Immature natural killer cell (primary cell): ENCODE measurements around the gene CRHR2. TPM values are rescaled to one million over a fixed set of nuclear protein-coding genes. Genes with fewer than 3 reads are reported as not detected.

ENCODE experiments used
- DNase-seq, 3 donors: peaks; one replicate each; pipeline ENCODE4 v3.0.0; 2022; ENCODE audit warnings: mixed read lengths in 1 of 3
- H3K27ac Mint-ChIP-seq, 6 donors: one replicate each; pipeline ENCODE4 v1.8.0; 2020; ENCODE audit warnings: mixed read lengths in 6 of 6, mild to moderate bottlenecking in 5 of 6, inconsistent platforms in 4 of 6, moderate library complexity in 3 of 6
- H3K27me3 Mint-ChIP-seq, 3 donors: one replicate each; pipeline ENCODE4 v1.8.0; 2020 to 2021; ENCODE audit warnings: low read depth in 3 of 3, mild to moderate bottlenecking in 3 of 3, mixed read lengths in 3 of 3, moderate library complexity in 3 of 3, inconsistent platforms in 1 of 3
- H3K36me3 Mint-ChIP-seq, 3 donors: one replicate each; pipeline ENCODE4 v1.8.0; 2020; ENCODE audit warnings: mixed read lengths in 3 of 3, inconsistent platforms in 2 of 3, mild to moderate bottlenecking in 2 of 3
- H3K4me1 Mint-ChIP-seq, 2 donors: one replicate each; pipeline ENCODE4 v1.8.0; 2020; ENCODE audit warnings: inconsistent platforms in 2 of 2, mild to moderate bottlenecking in 2 of 2, mixed read lengths in 2 of 2, moderate library complexity in 1 of 2
- H3K4me3 Mint-ChIP-seq, 5 donors: one replicate each; pipeline ENCODE4 v1.8.0; 2020; ENCODE audit warnings: mild to moderate bottlenecking in 5 of 5, mixed read lengths in 5 of 5, inconsistent platforms in 3 of 5, moderate library complexity in 3 of 5
- H3K9me3 Mint-ChIP-seq, 6 donors: one replicate each; pipeline ENCODE4 v1.8.0; 2020; ENCODE audit warnings: mild to moderate bottlenecking in 6 of 6, mixed read lengths in 6 of 6, inconsistent platforms in 4 of 6, moderate library complexity in 3 of 6
- polyA plus RNA-seq, 3 donors: library from polyadenylated mRNA; unstranded; fragments of 300-500 nt; fragmentation: Illumina TruSeq; gene quantifications; one replicate each; pipeline ENCODE4 v1.2.3, GENCODE V29; 2021

CRHR2 gene
- polyA plus RNA-seq, 3 donors from 2014 or later, result not detected

DNA sequence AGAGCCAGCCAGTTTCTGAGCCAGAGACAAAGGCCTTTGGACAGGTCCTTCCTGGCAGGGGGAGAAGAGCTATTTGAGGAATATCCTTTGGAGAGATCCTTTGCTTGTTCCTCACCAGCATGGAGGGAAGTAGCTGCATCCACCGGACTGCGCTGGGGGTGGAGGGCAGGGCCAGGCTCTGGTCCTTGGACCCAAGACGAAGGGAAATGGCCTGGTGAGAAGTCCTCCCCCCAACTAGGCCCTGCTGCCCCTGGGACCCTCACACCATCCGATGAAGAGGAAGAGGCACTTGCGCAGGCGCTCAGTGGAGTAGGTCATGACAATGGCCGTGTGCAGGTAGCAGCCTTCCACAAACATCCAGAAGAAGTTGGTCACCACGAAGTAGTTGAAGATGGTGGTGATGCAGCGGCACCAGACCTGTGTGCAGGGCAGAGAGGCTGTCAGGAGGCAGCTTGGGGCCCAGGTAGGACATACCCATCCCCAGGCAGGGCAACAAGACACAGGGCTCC is 19.8 kb downstream of the CRHR2 start:
- H3K36me3 Mint-ChIP-seq, result peaks cover 0 to 7% (median 0%) of the 10 kb centered on the region in 3 donors
- peaks cover 0 to 3% (median 2%) of the 10 kb centered on the region in 3 donors for H3K27me3 Mint-ChIP-seq
- H3K27ac Mint-ChIP-seq, result no peak overlapping the region
- no peaks in the 10 kb centered on the region for H3K9me3 Mint-ChIP-seq
- no peak overlapping the region for H3K4me3 Mint-ChIP-seq
- DNase-seq, result no peak
- no peaks in the 10 kb centered on the region for H3K4me1 Mint-ChIP-seq

DNA sequence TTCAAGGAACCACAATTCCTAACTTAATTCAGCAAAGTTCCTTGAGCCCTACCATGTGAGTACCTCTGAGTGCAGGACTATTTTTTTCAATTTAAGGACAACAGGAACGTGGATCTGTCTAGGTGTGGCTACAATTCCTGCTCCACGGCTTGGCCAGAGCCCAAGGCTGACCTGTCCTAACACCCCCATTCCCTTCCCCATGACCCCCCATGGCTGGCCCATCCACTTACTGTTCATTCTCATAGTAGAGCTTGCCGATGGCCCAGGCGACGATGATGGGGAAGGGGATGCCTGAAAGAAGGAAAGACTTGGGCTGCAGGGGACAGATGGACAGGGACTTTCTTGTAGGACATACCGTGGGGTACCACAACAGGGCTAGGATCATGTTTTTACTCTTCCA is 20.3 kb downstream of the CRHR2 start:
- Mint-ChIP-seq H3K27ac (no peak overlapping the region), H3K27me3 (peaks cover 0 to 3% (median 2%) of the 10 kb centered on the region in 3 donors), H3K4me3 (no peak overlapping the region), H3K9me3 (no peaks in the 10 kb centered on the region), H3K36me3 (peaks cover 0 to 7% (median 0%) of the 10 kb centered on the region in 3 donors), H3K4me1 (no peaks in the 10 kb centered on the region)
- no peak for DNase-seq

- Mint-ChIP-seq H3K4me1 (no peaks in the 10 kb centered on the region), H3K9me3 (no peaks in the 10 kb centered on the region), H3K27me3 (peaks cover 0 to 3% (median 0%) of the 10 kb centered on the region in 3 donors), H3K27ac (no peak overlapping the region), H3K4me3 (no peak overlapping the region), H3K36me3 (peaks cover 0 to 7% (median 0%) of the 10 kb centered on the region in 3 donors)
- DNase-seq, result no peak
These were observed 21.7 kb downstream of the CRHR2 start for GRCh38 chr7:30660331-30661255.

DNA sequence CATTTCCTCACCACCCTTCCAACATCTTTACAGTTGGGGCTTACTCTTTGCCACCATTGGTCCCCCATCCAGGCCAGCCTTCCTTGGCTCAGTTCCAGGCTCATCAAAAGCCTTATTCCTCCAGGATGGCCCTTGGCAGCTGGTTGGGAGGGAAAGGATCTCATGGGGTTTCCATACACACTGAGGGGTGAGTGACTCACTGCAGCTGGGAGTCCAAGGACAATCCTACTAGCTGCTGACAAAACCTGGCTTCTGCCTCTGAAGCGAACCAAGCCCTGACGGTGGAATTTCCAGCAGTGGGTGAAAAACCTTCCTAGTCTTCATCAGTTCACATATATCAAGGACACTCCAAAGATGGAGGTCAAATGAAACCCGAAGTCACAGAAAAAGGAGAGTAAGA is 22.9 kb downstream of the CRHR2 start:
- H3K27me3 Mint-ChIP-seq, result peaks cover 0 to 3% (median 0%) of the 10 kb centered on the region in 3 donors
- H3K9me3 Mint-ChIP-seq, result no peaks in the 10 kb centered on the region
- H3K4me1 Mint-ChIP-seq, result no peaks in the 10 kb centered on the region
- H3K4me3 Mint-ChIP-seq, result no peak overlapping the region
- H3K27ac Mint-ChIP-seq, result no peak overlapping the region
- DNase-seq, result no peak
- peaks cover 0 to 12% (median 0%) of the 10 kb centered on the region in 3 donors for H3K36me3 Mint-ChIP-seq

DNA sequence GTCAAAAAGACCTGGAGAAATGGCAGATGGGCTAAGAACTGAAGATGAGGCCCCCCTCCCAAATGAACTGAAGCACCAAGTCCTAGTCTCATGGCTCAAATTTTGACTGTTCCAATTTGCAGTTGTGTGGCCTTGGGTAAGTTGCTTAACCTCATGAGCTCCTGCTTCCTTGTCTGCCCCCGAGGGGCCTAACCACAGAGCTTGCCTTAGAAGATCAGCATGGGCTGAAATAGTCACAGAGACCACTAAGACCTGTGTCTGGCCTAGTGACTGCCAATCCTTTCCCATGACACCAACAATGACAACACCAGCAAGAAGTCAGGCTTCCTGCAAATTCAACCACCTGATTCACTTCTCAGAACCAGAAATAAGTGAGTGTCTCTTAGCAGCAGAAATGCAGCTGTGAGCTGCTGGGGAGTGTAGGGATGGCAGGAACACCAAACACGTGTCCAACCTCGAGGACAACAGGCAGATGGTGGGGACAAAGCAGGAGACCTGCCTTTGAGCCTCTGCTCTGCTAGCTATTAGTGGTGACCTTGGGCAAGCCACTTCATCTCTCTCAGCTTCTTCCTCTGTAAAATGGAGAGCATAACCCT is 23.7 kb downstream of the CRHR2 start:
- no peak overlapping the region for H3K27ac Mint-ChIP-seq
- H3K27me3 Mint-ChIP-seq, result peaks cover 0 to 3% (median 0%) of the 10 kb centered on the region in 3 donors
- no peaks in the 10 kb centered on the region for H3K9me3 Mint-ChIP-seq
- DNase-seq, result no peak
- no peaks in the 10 kb centered on the region for H3K4me1 Mint-ChIP-seq
- H3K4me3 Mint-ChIP-seq, result no peak overlapping the region
- peaks cover 0 to 16% (median 0%) of the 10 kb centered on the region in 3 donors for H3K36me3 Mint-ChIP-seq

DNA sequence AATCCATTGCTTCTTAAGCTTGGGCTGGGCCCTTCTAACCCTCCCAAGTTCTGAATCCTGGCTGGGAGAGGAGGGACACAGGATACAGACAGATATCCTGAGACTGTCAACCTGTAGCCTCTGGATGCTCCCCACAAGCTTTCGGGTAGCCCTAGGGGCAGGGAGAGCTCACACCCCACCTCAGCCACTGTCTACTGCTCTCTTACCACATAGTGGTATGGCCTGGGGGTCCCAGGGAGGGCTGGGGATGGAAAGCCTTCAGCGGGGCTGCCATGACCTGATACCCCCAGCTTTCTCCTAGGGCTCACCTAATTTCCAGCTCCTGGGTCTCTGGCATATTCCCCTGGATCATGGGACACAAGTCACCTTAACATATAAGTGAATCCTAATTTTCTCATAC is 25.1 kb downstream of the CRHR2 start:
- Mint-ChIP-seq H3K27me3 (no peaks in the 10 kb centered on the region), H3K4me1 (no peaks in the 10 kb centered on the region), H3K4me3 (no peak overlapping the region), H3K27ac (no peak overlapping the region), H3K36me3 (peaks cover 0 to 16% (median 0%) of the 10 kb centered on the region in 3 donors), H3K9me3 (no peaks in the 10 kb centered on the region)
- no peak for DNase-seq

DNA sequence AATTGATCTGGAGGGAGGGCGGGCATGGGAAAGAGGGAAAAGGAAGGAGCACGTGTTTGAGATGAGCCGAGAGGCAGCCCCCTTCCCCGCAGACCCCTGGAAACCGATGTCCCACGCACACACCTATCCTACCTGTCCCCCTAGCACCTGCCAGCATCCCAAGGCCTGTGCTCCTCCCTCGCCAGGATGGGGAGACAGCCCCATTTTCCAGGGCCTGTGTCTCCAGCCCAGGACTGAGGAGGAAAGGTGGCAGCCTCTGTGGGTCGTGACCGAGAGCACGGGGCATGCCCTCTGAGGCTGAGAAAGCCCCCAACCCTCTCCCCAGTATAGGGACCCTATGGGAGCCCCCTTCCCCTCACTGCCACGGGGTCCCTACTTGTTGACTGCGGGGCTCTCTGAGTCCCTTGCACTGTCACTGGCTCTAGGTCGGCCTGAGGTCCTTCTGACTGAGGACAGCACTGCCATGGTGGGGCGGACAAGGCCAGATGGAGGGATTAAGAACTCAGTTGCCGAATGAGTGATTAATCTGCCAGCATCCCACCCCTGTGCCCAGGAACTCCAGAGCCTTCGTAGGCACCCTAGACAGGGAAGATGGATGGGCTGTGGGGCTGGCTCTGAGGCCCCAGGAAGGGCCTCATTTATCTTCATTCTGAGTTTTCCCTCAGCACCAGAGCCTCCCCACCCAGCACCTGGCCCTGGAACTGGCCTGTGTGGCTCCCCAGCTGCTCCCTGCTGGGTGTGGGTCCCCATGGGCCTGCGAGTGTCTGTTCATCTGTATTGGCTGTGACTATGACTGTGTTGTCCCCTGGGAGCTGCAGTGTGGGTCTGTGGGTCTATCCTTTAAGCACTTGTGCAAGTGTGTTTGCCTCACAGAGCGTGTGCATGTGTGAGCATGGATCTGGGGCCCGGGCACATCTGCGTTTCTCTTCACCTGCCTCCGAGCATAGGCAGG is 26.0 kb downstream of the CRHR2 start:
- peaks cover 0 to 16% (median 0%) of the 10 kb centered on the region in 3 donors for H3K36me3 Mint-ChIP-seq
- no peak overlapping the region for H3K4me3 Mint-ChIP-seq
- H3K4me1 Mint-ChIP-seq, result no peaks in the 10 kb centered on the region
- no peak for DNase-seq
- H3K9me3 Mint-ChIP-seq, result no peaks in the 10 kb centered on the region
- H3K27ac Mint-ChIP-seq, result no peak overlapping the region
- H3K27me3 Mint-ChIP-seq, result no peaks in the 10 kb centered on the region

DNA sequence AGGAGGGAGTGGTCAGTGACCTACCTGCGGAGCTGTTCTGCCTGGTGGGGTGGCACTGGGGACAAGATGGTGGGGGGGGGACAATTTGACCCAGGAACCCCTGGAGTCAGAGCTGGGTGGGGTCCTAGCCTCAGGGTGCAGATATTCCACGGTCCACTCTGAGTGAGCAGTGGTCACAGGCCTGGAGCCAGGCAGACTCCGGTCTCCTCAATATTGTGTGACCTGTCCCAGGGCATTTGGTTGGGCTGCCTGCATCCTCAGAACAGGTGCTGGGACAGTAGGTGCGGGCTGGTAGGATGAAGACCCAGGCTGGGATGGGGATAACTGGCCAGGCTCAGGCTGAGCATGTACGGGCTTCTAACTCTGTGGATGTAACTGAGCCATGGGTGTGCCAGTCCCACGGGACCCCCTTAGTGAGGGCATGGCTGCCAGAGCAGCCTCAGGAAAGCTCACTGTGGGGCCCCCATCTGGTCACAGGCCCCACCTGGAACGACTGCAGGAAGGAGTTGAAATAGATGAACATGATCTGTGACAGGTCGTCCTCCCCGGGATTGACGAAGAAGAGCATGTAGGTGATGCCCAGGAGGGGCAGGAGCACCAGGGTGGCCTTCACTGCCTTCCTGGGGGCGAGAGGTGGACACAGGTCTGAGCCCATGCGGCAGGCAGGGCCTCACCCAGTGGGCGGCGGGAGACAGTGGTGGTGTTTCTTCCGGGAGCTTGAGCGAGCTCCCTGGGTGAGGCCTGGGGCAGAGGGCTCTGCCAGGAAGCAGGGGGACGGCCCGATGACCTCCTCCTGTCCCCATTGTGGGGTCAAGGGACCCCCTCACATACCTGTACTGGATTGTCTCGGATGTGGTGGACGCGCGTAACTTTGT is 26.9 kb downstream of the CRHR2 start:
- no peaks in the 10 kb centered on the region for H3K9me3 Mint-ChIP-seq
- no peaks in the 10 kb centered on the region for H3K27me3 Mint-ChIP-seq
- DNase-seq, result no peak
- H3K4me1 Mint-ChIP-seq, result no peaks in the 10 kb centered on the region
- H3K36me3 Mint-ChIP-seq, result peaks cover 0 to 16% (median 0%) of the 10 kb centered on the region in 3 donors
- no peak overlapping the region for H3K4me3 Mint-ChIP-seq
- H3K27ac Mint-ChIP-seq, result no peak overlapping the region

GRCh38 chr7:30654296-30655090 is 27.8 kb downstream of the CRHR2 start:
- peaks cover 0 to 16% (median 0%) of the 10 kb centered on the region in 3 donors for H3K36me3 Mint-ChIP-seq
- H3K4me3 Mint-ChIP-seq, result no peak overlapping the region
- DNase-seq, result no peak
- H3K27ac Mint-ChIP-seq, result no peak overlapping the region
- peaks cover 0 to under 1% (median 0%) of the 10 kb centered on the region in 3 donors for H3K27me3 Mint-ChIP-seq
- H3K4me1 Mint-ChIP-seq, result no peaks in the 10 kb centered on the region
- H3K9me3 Mint-ChIP-seq, result no peaks in the 10 kb centered on the region

- Mint-ChIP-seq H3K36me3 (peaks cover 0 to 14% (median 0%) of the 10 kb centered on the region in 3 donors), H3K9me3 (no peaks in the 10 kb centered on the region), H3K4me3 (no peak overlapping the region), H3K27ac (no peak overlapping the region), H3K27me3 (peaks cover 0 to 2% (median 0%) of the 10 kb centered on the region in 3 donors), H3K4me1 (no peaks in the 10 kb centered on the region)
- no peak for DNase-seq
These were observed 29.3 kb downstream of the CRHR2 start for GRCh38 chr7:30652698-30653641.

DNA sequence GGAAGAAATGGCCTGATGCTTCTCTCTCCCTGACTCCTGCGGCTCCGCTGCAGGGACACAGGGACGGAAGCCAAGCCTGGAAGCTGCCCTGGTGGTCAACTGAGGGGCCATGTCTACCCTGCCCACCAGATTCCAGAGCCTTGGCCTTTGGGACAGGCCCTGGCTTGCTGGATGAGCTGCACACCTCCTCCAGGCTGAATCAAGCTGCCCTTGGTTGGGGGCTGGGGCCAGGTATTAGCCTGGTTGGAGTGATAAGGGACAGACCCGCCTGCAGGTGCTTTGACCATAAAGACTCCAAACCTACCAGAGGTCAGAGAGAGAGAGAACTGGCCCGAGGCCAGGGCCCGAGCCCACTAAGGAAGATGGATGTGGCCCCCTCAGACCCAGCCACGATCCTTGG is 30.1 kb downstream of the CRHR2 start:
- Mint-ChIP-seq H3K27me3 (peaks cover 0 to 2% (median 0%) of the 10 kb centered on the region in 3 donors), H3K9me3 (no peaks in the 10 kb centered on the region), H3K36me3 (peaks cover 0 to 9% (median 0%) of the 10 kb centered on the region in 3 donors), H3K27ac (no peak overlapping the region), H3K4me3 (no peak overlapping the region), H3K4me1 (no peaks in the 10 kb centered on the region)
- DNase-seq, result no peak
